Measurements from ENCODE around the gene MAGI1. TPM values are rescaled to one million over a fixed set of nuclear protein-coding genes. Genes with fewer than 3 reads are reported as not detected.

The MAGI1 gene
- total RNA-seq, 1 donor from 2014 or later, result 45.8 TPM

GRCh38 chr3:65912647-65913046 lies 126.1 kb downstream of the MAGI1 start:
- intact Hi-C loops (cut with DNase I), result no loop called here
- Histone ChIP-seq H3K36me3 (no peaks in the 10 kb centered on the region), H3K27me3 (no peaks in the 10 kb centered on the region), H3K9me3 (no peaks in the 10 kb centered on the region), H3K4me3 (no peak overlapping the region), H3K4me1 (no peaks in the 10 kb centered on the region), H3K27ac (no peak overlapping the region)
- TF ChIP-seq CTCF (IDR thresholded peaks at IDR 0.05), result no peak
- DNase-seq (no peak), ATAC-seq (no peak)

- H3K9me3 ChIP-seq, result no peaks in the 10 kb centered on the region
- no peak for TF ChIP-seq CTCF (IDR thresholded peaks at IDR 0.05)
- H3K36me3 ChIP-seq, result no peaks in the 10 kb centered on the region
- DNase-seq (no peak), ATAC-seq (no peak)
- no peaks in the 10 kb centered on the region for H3K27me3 ChIP-seq
- intact Hi-C loops (cut with DNase I), result no loop called here
- no peak overlapping the region for H3K4me3 ChIP-seq
- no peak overlapping the region for H3K27ac ChIP-seq
- H3K4me1 ChIP-seq, result no peaks in the 10 kb centered on the region
Measured at GRCh38 chr3:65908588-65908987, 130.1 kb downstream of the MAGI1 start.

- H3K9me3 ChIP-seq, result no peaks in the 10 kb centered on the region
- DNase-seq (no peak), ATAC-seq (no peak)
- no peaks in the 10 kb centered on the region for H3K4me1 ChIP-seq
- H3K27me3 ChIP-seq, result no peaks in the 10 kb centered on the region
- TF ChIP-seq CTCF (IDR thresholded peaks at IDR 0.05), result no peak
- no peak overlapping the region for H3K4me3 ChIP-seq
- no peaks in the 10 kb centered on the region for H3K36me3 ChIP-seq
- intact Hi-C loops (cut with DNase I), result no loop called here
- no peak overlapping the region for H3K27ac ChIP-seq
Measured at GRCh38 chr3:65907232-65908130, 131.2 kb downstream of the MAGI1 start.

GRCh38 chr3:65905771-65906170 lies 132.9 kb downstream of the MAGI1 start:
- no peak for ATAC-seq
- TF ChIP-seq CTCF (IDR thresholded peaks at IDR 0.05), result no peak
- intact Hi-C loops (cut with DNase I), result no loop called here

GRCh38 chr3:65904016-65904415 lies 134.7 kb downstream of the MAGI1 start:
- no peaks in the 10 kb centered on the region for H3K4me1 ChIP-seq
- no peak overlapping the region for H3K4me3 ChIP-seq
- DNase-seq (no peak), ATAC-seq (no peak)
- no peaks in the 10 kb centered on the region for H3K27me3 ChIP-seq
- no peaks in the 10 kb centered on the region for H3K36me3 ChIP-seq
- H3K27ac ChIP-seq, result no peak overlapping the region
- H3K9me3 ChIP-seq, result no peaks in the 10 kb centered on the region
- no peak for TF ChIP-seq CTCF (IDR thresholded peaks at IDR 0.05)
- intact Hi-C loops (cut with DNase I), result no loop called here

More at GRCh38 chr3:65905771-65906170, 132.9 kb downstream of the MAGI1 start:
- no peaks in the 10 kb centered on the region for H3K27me3 ChIP-seq
- H3K36me3 ChIP-seq, result no peaks in the 10 kb centered on the region
- H3K4me3 ChIP-seq, result no peak overlapping the region
- H3K27ac ChIP-seq, result no peak overlapping the region
- no peaks in the 10 kb centered on the region for H3K4me1 ChIP-seq
- no peaks in the 10 kb centered on the region for H3K9me3 ChIP-seq
- DNase-seq, result no peak
